HG02623 (cell line): ENCODE results near the gene CASZ1.

Experiments used
- ATAC-seq: cut with Tn5 transposase; IDR thresholded peaks from one replicate; pipeline ENCODE4 v1.9.1; 2021; ENCODE audit warnings: moderate library complexity; ENCODE audit not compliant: unreplicated experiment

Gene CASZ1

DNA sequence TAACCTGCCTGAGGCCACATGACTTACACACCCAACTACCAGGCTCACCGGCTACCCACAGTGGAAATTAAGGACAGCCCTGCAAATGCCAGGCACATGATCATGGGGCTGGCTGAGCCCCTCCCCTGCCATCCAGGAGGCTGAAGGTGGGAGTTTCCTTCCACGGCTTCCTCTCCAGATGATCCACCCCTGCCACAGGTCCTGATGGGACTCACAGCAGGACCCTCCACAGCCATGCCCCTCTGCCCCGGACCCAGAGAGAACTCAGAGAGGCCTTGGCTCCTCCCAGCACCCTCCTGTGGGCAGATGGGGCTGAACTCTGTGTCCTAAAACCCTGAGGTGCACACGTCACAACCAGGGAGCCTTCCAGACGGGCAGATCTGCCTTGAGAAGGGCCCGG, 29.1 kb upstream of the CASZ1 start:
- no peak for ATAC-seq

DNA sequence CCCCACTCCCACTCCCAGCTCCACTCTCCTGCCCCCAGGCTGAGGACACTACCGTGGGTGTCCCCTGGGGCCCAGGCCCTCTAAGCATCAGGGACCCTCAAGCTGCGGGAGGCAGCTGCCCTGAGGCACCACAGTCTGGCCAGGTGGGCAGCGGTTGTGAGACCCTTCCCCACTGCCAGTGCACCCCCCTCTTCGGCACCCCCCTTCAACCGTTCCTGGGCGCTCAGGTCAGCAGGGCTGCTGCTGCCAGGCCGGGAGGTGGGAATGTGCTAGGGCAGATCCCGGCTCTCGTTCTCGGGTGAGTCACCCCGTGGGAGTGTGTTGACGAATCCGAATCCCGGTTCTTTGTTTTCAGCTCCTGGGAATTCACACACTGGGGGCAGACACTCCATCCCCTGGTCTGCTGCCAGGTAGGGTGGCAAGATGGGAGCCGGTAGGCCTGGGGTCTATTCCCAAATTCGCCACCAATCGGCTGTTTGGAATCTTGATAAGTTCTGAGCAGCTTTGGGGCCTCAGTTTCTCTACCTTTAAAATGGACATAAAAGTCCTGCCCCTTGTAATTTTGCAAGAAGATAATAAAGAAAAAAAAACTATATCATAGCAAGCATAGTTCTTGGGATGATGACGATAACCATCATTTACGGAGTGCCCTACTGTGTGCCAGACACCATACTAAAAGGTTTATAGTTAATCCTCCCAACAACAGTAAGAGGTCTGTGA, 28.5 kb upstream of the CASZ1 start:
- ATAC-seq: no peak

DNA sequence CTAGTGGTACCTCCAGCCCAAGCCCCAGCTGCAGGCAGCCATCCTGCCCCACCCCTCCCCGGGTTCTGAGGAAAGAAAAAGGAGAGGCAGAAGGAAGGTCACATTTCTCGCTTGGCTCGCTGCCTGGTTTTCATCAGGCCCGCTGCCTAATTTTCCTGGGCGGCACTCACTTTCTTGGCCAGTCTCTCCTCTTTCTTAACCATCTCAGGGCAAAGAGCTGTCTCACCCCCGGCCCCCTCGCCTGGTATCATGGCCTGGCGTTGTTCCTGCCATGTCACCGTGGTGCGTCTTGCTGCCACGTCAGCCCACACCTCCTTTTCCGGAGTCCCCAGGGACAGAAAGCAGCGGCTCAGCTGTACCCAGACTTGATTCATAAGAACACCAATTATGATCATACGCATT, 26.6 kb upstream of the CASZ1 start:
- ATAC-seq: no peak

DNA sequence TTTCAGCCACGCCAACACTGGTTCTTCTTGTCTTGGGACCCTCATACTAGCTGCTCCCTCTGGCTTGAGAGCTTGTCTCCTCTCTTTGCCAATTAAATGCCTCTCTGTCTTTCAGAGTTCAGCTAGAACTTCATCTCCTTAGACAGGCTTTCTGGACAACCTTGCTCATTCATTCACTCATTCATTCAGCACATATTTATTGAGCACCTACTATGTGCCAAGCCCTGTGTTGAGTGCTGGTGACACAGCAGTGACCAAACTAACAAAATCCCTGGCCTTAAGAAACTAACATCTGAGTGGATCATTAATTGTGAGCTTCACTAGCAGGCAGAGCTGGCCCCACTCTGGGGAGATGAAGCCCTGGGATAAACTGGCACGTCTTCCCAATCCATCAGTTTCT, 24.9 kb upstream of the CASZ1 start:
- no peak for ATAC-seq

DNA sequence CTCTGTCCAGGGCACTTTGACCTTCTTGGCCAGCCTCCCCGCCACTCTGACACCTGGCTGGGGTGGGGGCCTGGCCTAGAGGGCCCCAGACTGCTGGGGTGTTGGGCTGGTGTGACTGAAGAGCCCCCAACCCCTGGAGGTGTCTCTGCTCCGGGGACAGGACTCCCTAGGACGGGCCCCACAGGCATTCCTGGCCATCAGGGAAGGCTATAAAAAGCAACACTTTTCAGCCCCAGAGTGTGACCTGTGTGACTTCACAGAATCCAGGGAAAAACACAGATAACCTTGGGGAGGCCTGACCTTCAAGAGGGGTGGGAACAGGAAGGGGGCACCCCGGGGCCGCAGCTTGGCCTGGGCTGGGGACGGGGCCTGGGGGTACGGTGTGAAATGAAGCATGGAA, 24.0 kb upstream of the CASZ1 start:
- ATAC-seq: no peak

DNA sequence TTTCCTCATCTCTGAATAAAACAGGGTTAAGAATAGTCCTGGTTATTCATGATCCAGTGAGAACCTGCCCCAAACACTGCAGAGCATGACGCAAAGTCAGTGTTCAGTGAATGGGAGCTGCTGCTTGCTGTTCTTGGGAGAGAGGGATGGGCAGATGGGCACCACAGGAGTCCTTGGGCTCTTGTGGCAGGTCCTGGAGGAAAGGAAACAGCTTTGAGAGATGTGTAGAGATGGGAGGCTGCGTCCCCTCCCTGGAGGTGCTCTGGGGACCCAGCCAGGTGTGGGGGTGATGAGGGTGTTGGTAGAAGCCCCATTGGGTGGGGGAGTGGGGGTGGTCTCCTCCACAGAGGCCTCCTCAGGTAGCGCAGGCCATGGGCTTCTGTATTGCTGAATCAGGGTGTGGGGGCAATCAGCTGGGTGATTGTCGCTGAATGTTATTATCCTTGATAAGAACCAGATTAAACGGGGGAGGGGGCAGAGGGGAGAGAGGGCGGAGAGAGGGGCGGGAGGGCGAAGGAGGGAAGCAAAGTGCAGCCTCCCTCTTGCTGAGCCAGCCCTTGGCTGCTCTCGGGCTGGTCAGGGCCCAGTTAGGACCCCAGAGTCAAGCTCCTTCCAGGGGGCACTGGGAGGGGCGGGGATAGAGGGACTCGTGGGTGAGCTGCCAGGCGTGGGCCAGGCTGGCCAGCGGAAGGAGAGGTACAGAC, 22.9 kb upstream of the CASZ1 start:
- ATAC-seq: no peak

DNA sequence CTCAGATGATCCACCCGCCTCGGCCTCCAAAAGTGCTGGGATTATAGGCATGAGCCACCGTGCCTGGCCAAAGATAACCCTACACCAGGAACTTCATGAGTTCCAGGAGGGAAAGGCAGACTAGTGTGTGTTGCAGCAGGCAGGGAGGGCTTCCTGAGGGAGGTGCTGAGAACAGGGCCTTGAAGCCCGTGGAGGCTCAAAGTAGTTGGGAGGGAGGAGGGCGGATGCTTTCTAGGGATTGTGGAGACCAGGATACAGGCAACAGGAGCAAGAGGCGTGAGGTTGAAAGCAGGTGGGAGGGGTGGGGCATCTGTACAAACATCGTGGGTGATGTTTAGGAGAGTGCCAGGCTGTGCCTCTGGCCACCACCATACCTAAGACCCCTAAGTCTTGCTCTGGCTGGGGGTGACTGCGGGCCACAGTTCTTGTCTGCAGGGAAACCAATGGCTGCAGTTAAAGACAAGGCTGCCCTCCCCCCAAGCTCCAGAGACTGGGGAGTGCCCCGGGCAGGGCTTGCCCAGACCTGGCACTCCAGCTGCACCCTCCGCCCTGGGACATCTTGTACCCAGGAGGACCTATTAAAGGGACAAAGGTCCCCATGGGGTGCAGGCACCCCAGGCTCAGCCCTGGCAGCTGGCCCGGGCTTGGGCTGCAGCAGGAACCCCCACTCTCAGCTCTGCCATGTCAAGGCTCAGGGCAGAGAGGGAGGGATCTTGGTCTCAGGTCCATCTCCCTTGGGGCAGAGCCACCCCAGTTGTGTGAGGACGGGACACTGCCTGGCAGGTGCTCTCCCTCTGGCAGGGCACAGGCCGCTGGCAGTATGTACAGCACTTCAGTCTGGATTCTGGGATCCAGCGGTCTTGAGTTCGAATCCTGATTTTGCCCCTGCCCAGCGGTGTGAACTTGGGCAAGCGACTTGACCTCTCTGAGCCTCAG, 22.1 kb upstream of the CASZ1 start:
- ATAC-seq: no peak

DNA sequence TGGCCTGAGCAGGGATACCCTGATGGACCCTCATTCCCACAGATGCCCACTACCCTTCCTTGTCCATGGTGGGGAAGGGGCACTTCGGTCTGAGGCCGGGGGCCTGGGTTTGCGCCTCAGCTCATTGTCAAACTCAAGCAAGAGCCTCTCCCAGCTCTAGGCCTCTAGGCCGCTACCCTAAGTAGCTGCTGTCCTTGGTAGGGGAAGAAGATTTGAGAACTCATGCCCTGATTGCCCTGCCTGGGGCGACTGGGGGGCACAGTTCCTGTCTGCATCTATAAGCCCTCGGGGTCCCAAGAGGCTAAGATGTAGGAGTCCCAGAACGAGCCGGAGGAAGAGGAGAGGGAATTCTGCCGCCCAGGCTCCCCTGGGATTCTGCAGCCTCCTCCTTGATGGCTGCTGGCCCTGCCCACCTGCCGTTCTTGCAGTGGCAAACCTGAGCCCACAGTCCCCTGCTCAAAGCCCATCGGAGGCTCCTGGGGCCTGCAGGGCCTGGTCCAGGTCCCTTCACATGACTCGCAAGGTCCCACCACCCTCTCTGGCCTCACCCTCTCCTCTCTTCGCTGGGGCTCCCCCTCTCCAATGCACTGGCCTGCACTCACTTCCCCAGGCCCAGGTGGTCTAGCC, 20.4 kb upstream of the CASZ1 start:
- no peak for ATAC-seq

DNA sequence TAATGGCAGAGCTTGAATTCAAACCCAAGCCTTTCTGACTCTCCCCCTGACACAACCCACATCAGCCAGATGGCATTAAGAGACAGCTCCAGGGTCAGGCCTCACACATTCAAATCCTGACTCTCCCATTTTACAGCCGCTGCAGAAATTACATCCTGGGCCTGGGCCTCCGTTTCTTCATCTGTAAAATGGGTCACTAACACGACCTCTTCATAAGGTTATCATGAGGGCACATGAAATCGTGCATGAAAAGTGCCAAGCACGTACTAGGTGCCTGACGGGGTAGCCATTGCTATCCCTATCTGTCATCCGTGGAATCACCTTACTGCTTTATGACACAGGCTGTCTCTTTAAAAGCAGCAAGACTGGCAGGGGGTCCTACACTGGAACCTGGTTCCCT, 19.8 kb upstream of the CASZ1 start:
- ATAC-seq: no peak

DNA sequence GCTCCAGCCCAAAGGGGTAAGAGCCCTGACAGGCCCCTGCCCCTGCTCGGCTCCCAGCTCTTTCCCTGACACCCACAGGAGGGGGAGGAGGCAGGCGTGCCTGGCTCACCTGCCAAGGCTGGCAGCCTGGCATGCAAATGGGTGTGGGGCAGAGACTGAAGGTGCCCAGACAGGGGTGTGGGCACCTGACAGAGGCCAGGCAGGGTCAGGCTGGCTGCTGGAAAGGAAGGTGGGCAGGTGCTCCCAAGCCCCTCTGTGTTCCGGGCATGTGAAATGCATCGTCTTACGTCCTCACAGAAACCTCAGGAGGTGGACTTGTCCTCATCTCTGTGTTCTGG, 19.4 kb upstream of the CASZ1 start:
- ATAC-seq: no peak

DNA sequence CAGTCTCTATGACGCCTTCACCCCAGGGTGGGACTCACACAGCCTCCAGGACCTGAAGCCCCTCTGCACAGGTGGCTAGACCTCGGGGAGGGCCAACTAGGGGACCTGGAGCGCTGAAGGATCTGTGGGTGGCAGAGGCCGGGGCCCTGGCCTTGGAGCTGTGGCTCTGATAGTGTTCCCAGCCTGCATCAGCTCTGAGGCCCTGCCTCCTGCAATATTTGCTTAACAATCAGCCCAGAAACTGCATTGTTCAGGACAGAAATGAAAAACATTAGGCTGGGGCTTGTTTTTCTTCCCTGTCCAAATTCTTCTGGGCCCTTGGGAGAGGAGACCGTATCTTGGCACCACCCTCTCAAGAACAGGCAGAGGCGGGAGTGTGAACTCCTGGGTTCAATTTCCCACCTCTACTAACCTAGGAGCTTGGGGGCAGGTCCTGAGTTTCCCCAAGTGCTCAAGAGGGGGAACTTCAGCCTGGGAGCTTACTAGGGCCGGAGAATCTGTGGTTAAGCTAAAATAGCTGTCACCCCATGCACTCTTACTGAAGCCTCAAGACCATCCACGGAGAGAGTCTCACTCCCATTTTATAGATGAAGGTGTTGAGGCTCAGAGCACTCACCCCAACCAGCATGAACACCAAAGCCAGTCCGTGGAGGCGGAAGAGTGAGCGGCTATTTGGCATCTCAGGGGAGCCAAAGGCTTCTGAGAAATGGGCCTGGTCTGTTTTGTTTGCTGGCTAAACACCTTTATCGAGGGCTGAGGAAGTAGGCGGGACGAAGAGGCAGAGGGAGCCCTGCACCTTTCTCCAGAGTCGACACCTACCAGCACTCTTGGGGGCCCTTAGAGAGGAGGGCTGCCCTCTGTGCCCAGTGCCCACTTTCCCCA, 18.8 kb upstream of the CASZ1 start:
- no peak for ATAC-seq

DNA sequence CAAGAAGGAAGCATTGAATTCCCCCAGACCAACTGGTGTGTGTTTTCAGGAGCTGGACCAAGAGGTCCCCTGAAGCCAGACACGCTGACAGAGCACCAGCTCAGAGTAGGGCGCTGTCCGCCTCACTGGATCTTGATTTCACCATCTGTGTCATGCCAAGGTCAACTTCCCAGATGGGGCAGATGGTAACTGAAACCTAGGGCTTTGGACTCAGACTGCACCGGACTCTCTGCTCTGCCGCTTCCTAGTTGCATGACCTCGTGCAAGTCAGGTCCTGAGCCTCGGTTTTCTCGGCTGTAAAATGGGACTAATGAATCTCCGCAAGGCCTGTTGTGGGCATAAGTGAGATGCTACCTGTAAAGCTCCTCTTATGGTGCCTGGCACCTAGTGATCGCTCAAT, 17.9 kb upstream of the CASZ1 start:
- no peak for ATAC-seq

DNA sequence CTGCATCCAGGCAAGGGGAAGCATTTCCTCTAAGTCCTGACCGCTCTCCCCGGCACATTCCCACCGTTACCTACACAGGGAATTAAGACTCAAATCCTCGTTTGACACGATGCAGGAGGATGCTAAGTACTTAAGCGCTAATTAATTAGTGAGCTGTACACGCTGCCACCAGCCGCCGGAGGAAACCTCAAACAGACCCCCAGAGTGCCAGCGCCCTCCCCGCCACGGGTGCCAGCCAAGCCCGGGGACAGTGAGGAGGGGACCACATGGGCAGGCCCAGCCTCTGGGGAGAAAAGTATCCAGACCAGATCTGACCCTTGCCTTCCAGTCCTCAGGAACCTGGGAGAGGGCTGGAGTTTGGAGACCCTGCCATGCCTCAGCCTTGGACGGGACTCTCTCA, 17.4 kb upstream of the CASZ1 start:
- ATAC-seq: no peak

DNA sequence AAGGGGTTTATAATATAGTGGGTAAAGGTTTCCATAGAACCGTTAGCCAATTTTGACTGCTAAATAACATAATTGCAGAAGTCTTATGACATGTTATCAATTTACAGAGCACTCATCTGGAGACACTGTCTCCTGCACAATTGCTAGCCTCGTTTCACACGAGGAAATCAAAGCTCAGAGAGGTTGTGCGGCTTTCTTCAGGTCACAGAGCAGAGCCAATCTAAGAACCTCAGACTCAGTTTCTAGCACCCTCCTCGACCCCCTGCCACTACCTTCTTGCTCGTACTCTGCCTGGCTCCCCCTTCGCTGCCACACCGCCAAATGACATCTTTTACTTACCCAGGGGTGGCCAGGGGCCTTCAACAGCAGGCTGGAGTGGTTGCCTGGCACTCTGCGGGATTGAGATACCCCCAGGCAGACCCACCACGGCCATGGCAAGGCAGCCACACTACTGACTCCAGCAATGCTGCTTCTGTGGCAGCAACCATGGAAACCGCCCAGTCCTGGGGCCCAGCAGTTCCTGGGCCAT, 16.0 kb upstream of the CASZ1 start:
- no peak for ATAC-seq

DNA sequence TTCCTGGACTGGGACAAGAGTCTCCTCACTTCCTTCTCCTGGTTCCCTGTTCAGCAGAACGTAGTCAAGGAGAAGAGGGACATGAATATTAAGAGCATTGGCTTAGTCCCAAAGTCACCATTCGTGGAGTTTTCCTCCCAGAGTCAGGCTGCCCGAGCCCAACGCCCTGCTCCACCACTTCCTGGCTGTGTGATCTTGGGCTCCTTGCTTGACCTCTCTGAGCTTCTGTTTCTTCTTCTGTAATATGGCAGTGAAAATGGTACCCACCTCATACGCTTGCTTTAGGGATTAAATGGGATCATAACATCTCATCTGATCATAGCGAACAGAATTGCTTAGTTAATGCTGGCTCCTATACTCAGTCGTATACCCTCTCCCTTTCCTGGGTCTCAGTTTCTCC, 12.0 kb upstream of the CASZ1 start:
- ATAC-seq: no peak

DNA sequence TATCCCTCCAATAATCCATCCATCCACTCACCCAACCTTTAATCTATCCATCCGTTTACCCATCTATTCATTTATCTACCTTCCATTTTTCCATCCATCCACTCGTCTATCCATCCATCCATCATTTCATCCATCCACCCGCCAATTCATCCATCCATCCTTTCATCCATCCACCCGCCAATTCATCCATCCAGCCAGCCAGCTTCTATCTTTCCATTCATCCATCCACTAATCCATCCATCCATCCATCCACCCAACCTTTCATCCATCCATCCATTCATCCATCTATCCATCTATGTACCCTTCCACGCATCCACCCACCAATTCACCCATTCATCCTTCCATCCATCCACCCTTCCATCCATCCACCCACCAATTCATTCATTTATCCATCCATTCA, 10.5 kb upstream of the CASZ1 start:
- no peak for ATAC-seq

DNA sequence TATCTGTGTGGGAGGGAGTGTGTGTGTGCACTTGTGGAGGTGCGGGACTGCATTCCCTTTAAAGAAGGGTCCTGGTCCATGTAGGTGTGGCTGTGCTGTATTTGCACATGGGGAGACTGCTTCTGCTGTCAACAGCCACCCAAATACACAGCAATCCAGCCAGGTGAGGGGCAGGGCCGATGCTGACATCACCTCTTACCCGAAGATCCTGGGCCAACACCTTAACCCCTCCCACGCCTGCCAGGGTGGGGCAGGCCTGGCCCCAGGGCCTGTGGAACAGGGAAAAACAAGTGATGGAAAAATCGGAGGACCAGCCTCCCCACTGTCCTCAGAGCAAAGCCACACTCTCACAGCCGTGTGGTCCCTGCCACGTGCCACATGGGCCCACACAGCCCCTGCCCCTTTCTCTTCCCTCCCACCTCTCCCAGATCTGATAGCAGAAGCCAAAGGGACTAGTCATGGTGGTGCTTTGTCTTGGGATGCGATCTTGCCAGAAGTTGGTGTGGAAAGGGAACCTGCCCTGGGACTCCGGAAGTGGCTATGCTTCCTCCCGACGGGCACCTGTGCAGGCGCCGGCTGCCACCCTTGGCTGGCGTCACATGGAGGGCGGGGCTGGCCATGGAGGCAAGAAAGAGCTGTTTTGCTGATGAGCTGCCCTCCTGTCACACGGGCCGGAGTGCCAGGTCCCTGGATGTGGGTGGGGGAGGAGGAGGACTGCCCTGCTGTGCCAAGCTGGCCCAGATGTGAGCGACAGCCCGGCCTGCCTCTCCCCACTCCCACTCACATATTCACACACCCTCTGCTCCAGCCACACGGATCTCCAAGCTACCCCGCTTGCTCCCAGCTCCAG, 7.8 kb upstream of the CASZ1 start:
- ATAC-seq: no peak

DNA sequence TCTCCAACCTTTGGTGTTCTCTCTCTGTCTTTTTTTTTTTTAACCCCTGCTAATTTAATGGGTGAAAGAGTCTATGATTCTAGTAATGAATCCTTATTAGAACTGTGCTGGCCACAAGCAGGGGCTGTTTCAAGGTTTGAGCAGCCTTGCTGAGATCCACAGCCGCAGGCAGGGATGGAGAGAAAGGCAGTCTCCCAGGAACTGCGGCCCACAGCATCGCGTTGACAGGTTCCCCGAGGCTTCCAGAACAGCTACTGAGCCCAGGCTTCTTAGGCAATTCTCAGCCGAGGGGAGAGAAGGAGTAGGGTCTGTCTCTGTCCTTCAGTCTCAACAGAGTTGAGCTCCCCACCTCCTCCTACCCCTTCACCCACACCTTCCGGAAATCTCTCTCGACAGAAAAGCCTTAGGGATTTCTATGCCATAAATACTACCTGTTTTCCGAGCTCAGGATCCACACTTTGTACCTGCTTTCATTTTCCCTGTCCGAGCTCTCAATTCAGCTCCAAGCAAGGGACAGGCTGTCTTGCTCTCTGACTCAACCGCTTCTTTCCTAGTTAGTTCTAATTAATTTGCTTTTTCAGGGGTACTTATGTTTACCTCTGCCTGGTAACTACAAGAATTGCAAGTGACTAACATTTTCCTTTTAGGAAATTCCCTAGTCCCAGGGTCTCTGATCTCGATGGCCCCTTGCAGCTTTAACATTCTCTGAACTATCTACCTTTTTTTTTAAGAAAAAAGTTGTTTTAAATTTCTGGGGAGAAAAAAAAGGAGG, 6.7 kb upstream of the CASZ1 start:
- ATAC-seq: no peak

DNA sequence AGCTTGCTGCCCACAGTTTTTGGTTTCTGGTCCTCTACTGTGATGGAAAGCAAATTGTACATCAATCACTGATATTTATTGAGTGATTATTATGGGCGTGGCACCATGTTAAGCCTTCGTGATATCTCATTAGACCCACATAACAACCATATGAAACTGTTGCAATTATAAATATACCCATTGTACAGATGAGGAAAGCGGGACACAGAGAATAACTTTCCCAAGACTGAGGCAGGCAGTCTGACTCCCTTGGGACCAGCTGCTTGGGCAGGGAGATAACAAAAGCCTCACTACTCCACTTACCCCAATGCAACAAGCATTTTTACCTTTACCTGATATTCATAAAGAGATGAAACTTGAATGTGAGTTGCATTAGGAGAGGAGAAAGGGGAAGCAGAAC, 4.3 kb upstream of the CASZ1 start:
- no peak for ATAC-seq
